SK-N-DZ (cell line): ENCODE measurements around the gene PCDH8.

ENCODE experiments used
- DNase-seq: peaks from one replicate; pipeline ENCODE4 v3.0.0-alpha.2; 2015; ENCODE audit warnings: low spot score

The PCDH8 gene

DNA sequence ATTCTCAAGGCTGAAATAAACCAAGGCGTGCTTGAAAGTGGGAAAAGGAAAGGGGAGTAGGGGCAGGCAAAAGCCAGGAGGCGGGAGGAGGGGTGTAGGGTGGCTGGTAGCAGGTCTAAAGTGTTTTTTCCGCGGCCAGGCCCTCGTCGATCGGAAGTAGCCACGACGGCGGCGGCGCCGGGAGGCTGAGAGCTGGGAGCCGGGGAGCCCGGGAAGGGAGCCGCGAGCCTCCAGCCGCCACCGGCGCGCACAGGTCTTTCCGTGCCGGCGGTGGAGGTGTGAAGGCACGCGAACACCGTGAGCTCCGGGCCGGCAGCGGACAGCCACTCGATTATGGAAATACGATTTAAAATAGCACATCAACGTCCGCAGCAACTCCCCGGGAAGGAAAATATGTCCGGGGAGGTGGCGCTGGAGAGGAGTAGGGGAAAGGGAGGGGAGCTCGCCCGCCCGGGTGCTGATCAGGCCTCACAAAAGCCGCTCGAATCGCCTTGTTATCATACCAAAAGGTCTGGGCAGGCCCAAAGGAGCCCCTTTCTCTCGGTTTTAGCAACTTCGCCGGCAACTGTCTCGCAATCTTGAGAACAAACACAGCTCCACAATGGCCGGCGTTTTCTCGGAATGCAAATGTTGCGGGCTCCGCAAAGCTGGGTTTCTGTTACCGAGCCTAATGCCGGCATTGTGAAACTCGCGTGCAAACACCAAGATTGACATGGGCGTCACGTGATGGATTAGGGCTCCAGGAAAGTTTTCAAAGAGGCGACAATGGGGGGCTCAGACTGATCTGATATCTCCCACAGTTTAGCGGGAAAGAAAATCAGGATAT is 2.9 kb upstream of the PCDH8 start:
- DNase-seq: peak; percentile 11

GRCh38 chr13:52850396-52851136 is 2.1 kb upstream of the PCDH8 start:
- peak; percentile 46 for DNase-seq

DNA sequence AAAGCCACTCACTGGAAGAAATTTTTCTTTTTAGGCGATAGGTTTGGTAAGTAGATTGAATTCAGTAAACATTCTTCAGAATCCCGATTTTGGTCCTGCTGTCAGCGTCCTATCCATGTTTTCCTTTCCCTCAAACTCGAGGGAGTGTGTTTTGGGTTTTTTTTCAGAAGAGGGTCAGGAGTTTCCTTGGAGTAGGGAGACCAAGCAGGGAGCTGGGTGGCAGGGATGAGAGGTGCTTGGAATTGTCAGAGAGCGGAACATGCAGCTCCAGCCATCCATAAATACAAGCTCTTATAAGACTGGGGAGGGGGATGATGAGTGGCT is 1.6 kb upstream of the PCDH8 start:
- no peak for DNase-seq

DNA sequence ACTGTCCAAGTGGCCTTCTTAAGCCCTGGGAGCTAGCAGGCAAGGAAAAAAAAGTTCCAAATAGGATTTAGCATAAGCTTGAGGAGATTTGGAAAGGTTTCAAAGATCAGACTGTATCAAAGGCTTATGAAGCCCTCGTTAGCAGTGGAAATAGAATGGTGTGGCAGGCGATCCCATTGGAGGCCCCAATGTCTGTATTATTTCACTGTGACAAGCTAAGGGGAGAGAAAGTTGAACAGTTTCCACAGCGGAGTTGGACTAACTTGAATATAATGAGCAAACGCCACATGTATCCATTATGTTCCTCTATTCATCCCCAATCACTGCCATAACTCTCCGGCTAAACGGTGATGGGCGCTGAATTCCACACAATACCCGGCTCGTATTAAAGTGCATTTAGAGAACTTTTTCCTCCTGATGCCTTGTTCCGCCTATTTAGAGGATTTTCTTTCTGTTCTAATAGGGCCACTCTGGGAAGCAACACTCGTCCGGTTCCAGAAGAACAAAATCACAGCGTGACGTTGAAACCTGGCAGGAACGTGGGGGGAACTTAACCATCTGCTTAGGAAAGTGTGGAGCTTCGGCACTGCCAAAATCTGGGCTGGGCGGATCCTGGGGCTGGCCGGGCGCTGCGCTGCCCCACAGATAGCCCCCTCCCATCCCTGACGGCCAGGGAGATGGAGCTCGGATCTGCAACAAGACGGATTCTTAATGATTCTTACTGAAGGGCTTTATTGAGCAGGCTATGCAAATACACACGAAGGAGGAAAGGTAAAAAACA is 1.0 kb upstream of the PCDH8 start:
- DNase-seq: no peak

GRCh38 chr13:52847682-52848432 is 583 bp downstream of the PCDH8 start:
- DNase-seq: no peak

DNA sequence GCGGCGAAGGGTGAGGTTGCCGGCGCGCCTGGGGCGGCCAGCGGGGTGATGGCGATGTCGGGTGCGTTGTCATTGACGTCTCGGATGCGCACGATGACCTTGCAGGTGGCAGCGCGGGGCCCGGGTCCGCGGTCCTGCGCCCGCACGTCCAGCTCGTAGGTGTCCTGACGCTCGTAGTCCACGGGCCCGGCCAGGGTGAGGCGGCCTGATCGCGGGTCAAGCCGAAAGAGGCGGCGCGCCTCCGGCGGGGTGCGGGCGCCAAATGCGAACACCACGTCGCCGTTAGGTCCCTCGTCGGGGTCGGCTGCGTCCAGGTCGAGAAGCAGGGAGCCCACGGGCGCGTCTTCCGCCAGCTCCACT is 1.1 kb downstream of the PCDH8 start:
- DNase-seq: no peak

- no peak for DNase-seq
These were observed 1.7 kb downstream of the PCDH8 start for GRCh38 chr13:52846567-52847321.

GRCh38 chr13:52845766-52846566 is 2.5 kb downstream of the PCDH8 start:
- no peak for DNase-seq

DNA sequence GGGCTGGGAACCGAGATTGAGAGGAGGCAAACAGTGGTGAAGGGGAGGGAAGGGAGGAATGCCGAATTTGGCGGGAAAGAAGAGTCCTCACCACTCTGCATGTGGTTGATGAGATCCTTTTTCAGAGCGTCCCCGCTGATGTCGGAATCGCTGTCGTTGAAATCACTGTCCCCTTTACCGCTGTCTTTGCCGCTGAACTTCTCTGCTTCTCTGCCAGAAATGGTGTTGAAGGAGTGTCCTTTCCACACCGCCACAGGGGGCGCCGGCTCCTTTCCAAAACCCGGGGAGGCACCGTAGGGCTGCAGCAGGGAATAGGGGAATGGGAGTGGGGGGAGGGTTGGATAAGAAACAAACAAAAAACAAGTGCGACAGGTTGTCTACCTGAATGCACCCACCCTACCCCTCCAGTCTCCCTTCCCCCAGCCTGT is 3.1 kb downstream of the PCDH8 start:
- DNase-seq: no peak

DNA sequence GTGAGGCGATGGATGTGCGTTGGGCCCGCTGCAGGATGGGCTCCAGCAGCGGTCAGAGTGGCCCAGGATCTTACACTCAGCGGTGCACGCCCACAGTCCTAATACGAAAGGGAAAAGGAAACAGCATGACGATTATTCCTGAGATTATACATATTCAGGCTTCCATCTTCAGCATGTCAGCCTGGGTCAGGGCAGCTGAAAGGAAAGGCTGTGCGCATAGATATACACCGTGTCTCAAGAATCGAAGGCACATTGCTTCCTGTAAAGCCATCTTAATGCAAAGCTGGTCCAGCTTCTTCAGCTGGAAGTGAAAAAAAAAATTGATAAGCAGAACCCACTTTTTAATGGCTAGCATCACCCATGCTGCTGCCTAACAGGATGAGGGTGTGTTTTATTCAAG is 3.6 kb downstream of the PCDH8 start:
- no peak for DNase-seq

DNA sequence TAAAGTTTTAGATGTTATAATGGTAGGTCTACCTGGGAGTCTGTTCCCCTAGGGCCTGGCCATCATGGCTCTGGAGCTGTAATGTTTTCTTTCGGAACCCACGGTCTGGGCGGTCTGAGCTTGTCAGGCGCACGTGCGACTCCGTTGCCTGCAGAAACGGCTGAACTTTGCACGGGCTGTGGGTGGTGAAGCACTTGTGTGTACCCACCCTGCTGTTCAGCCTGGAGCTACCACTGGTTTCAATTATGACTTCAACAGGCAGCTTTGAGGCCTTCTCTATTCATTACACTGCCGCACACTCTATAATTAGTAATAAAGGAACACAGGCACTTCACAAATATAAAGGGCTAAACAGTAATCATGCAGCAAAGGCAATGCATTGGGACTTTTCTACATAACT is 6.0 kb downstream of the PCDH8 start:
- DNase-seq: no peak

DNA sequence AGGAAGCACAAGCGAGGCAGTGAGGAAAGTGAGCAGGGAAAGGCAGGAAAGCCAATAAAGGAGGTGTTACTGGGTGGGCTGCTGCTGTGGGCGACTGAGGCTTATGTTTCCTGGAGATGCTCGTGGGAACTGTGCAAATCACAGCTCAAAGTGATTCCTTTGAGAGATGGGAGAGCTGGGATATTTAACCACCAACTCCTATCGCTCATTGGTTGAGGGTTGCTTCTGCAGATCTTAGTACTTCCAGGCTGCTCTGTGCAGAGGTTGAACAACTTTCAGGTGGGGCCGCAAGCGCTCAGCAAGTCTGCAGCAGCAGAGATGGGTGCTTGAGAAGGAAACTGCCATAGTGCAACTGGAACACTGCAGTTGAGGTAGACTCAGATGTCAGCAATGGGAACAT is 8.4 kb downstream of the PCDH8 start:
- no peak for DNase-seq

DNA sequence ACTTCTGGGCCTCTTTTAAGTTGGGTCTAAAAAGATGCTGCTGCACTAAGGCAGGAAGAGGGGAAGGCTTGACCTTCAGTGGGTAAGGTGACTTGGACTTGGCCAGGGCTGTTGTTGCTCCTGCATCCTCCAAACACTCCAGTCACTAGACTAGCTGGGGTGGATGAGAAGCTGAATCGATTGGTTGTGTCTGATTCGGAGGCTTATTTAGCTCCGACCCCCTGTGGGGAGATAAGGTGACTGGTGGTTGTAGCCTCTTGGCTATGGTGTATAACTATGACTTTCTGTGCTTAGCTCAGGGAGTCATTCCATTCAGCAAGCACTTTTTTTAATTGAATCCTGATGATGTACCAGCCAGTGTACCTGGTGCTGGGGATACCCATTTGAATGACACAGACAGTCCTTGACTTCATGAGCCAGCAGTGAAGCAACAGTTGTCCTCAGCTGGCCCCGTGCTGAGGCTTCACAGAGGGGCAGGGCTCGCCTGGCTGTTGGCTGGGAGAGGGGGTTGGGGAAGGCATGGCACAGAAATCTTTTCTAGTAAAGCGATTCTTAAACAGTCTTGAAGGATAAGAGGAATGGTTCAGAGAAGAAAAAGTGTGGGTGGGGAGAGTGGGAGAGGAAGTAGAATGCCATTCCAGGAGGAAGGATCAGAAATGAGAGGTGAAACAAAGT is 9.9 kb downstream of the PCDH8 start:
- no peak for DNase-seq

DNA sequence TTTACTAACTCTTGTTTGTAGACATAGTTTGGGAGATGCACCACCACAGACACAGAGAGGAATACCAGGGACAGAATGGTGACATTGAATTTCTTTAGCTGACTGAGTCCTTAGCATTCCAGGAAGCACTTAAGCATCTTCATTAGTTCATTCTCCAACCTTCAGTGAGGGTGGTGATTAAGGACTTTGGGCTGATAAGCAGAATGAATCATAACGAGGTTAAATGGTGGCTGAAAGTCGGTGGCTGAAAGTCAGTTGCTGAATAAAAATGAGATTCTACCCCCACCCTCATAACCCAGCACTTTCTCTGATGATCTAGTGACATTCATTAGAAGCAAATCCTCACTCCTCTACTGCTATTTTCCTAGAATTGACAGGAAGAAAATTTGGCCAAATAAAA is 10.6 kb downstream of the PCDH8 start:
- DNase-seq: no peak

GRCh38 chr13:52835071-52835839 is 13.2 kb downstream of the PCDH8 start:
- DNase-seq: no peak

DNA sequence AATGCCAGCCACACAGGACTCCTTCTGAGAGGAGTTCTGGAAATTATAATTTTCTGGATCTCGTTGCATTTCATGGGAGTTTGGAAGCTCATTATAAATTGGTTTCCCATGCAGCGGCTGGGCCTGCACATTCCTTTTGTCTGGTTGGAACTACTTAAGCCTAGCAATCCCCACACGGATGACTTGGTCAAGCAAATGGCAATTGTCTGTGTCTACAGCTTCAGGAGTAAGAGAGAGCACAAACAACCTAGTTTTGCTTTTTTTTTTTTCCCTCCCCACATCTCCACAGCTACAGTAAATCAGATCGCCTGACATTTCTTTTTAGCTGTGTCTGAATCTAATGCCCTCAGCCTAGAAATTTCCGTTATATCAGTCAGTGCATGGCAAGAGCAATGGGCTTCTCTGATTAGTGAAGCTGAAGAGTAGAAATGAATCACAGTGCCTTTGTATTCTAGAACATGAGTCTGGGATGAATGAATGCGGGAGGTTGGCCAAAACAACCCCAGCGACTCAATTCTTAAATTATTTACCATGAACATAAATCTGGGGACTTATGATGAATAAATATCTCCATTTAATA is 15.1 kb downstream of the PCDH8 start:
- no peak for DNase-seq

DNA sequence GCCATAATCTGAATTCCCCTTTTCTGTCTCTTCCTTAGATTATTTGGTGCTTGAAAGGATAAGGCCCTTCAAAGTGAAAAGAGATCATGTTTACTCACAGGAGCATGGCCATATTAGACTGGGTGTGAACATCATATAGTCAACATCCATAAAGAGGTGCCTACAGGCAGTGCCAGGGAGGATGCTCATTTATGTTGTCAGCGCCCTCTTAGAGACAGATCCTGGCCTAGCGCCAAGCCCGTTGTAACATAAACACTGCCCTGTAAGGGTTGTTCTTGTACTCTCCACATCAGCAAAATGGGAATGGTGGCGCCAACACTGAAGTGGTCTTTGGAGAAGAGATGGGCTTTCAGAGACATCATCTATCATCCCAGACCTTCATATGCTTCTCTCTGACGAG is 16.1 kb downstream of the PCDH8 start:
- DNase-seq: no peak

DNA sequence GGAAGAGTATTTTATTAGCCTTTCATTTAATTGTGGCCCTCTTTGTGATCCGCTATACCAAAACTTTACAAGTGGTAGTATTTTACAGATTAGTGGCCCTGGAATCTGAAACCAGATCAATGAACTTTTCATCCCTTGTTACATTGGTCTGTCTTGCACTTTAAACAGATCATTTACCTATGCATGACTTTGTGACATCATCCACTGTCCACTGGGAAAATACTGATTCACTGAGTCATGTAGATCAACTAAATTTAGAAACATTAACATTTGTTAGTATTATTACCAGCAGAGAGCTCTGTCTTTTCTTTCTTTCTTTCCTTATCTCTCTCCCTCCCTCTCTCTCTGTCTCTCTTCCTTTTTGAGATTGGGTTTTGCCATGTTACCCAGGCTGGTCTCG is 17.5 kb downstream of the PCDH8 start:
- DNase-seq: no peak

GRCh38 chr13:52827839-52828238 is 20.6 kb downstream of the PCDH8 start:
- DNase-seq: no peak
